GM12878 (cell line): Measurements from ENCODE around the gene ERCC1. TPM values are rescaled to one million over a fixed set of nuclear protein-coding genes. Genes with fewer than 3 reads are reported as not detected.

Experiments
- ATAC-seq: fragments of 200-7000 bp; cut with Tn5 transposase; 3 replicates; pipeline ENCODE4 v1.9.1; 2020; ENCODE audit warnings: mild to moderate bottlenecking, moderate library complexity
- BruUV-seq: library from RNA; stranded (reverse); fragments of 400-500 nt; replicated peaks from 2 replicates; lab custom pipeline; 2021; lab: Mats Ljungman, UMichigan
- CTCF ChIA-PET: fragments of 300-600 bp; sonication (Branson Sonifier 250); formaldehyde crosslinking; extraction: SDS; loops from one replicate; lab custom pipeline; 2021; ENCODE audit warnings: inconsistent platforms; lab: Yijun Ruan, JAX
- POLR2A ChIA-PET: fragments of 350-600 bp; formaldehyde crosslinking; extraction: SDS; loops from one replicate; lab custom pipeline; 2021; ENCODE audit warnings: inconsistent platforms; lab: Charles Lee
- RAD21 ChIA-PET: fragments of 300-600 bp; sonication (Branson Sonifier 250); formaldehyde crosslinking; loops from one replicate; lab custom pipeline; 2023; ENCODE audit warnings: antibody characterized with exemption; ENCODE audit not compliant: unreplicated experiment; lab: Charles Lee
- SMC1A ChIA-PET: fragments of 300-600 bp; sonication (Branson Sonifier 250); formaldehyde crosslinking; loops from one replicate; lab custom pipeline; 2023; ENCODE audit not compliant: unreplicated experiment, uncharacterized antibody; lab: Charles Lee
- DNase-seq: peaks from one replicate; pipeline ENCODE4 v3.0.0-alpha.2; 2011; ENCODE audit warnings: low read depth, low spot score
- FAIRE-seq: peaks from 3 replicates; lab custom pipeline; 2011; peaks lifted over from hg19 to GRCh38; lab: Jason Lieb, UNC
- H2AFZ ChIP-seq: 2 replicates; pipeline ENCODE4 v1.6.0; 2011; ENCODE audit warnings: low read depth, low read length, control low read depth; ENCODE audit not compliant: control insufficient read depth
- H3K27ac ChIP-seq: 2 replicates; pipeline ENCODE4 v1.5.1; 2011; ENCODE audit warnings: control low read depth; ENCODE audit not compliant: control insufficient read depth, insufficient read depth
- H3K27me3 ChIP-seq, 2 experiments: replicated peaks in 1 of 2; 2 replicates each; pipeline versions ENCODE4 v1.6.0 to v1.6.1; 2011; ENCODE audit warnings: low read length in 1 of 2; ENCODE audit not compliant: control insufficient read depth in 2 of 2, insufficient read depth in 2 of 2
- H3K36me3 ChIP-seq, 2 experiments: 2 replicates each; pipeline ENCODE4 v1.5.1; 2011; ENCODE audit warnings: low read length in 1 of 2; ENCODE audit not compliant: control insufficient read depth in 2 of 2, insufficient read depth in 2 of 2
- H3K4me1 ChIP-seq: 2 replicates; pipeline ENCODE4 v1.6.1; 2011; ENCODE audit warnings: mild to moderate bottlenecking, low read length, moderate library complexity, mixed read lengths; ENCODE audit not compliant: control insufficient read depth, insufficient read depth
- H3K4me2 ChIP-seq: 2 replicates; pipeline ENCODE4 v1.6.0; 2011; ENCODE audit warnings: control low read depth; ENCODE audit not compliant: control insufficient read depth, insufficient read depth
- H3K4me3 ChIP-seq: fragments of 200-600 bp; sonication (generic); 2 replicates; pipeline ENCODE4 v1.5.1; 2016
- H3K79me2 ChIP-seq: 2 replicates; pipeline ENCODE4 v1.6.0; 2011; ENCODE audit warnings: low read length; ENCODE audit not compliant: control insufficient read depth, insufficient read depth
- H3K9ac ChIP-seq: 2 replicates; pipeline ENCODE4 v1.8.0; 2011; ENCODE audit warnings: low read length, control low read depth, mixed read lengths; ENCODE audit not compliant: control insufficient read depth, insufficient read depth
- H3K9me3 ChIP-seq: replicated peaks from 3 replicates; pipeline ENCODE4 v1.5.1; 2011; ENCODE audit warnings: mild to moderate bottlenecking, low read length; ENCODE audit not compliant: control insufficient read depth, insufficient read depth
- H4K20me1 ChIP-seq: 2 replicates; pipeline ENCODE4 v1.6.0; 2011; ENCODE audit not compliant: control insufficient read depth, insufficient read depth
- ATF7 ChIP-seq: fragments of 450-650 bp; IDR thresholded peaks from 2 replicates; pipeline ENCODE4 v1.6.1; 2016; ENCODE audit warnings: low read depth, mild to moderate bottlenecking
- BCL3 ChIP-seq: IDR thresholded peaks from 2 replicates; pipeline ENCODE4 v1.6.1; 2011; ENCODE audit warnings: borderline replicate concordance, low read depth, mild to moderate bottlenecking, moderate library complexity, low read length; ENCODE audit not compliant: insufficient read depth, poor library complexity, severe bottlenecking
- CBFB ChIP-seq: IDR thresholded peaks from 2 replicates; pipeline ENCODE4 v1.6.1; 2016; ENCODE audit warnings: antibody characterized with exemption, low read depth
- CREB1 ChIP-seq: IDR thresholded peaks from 2 replicates; pipeline ENCODE4 v1.6.1; 2012; ENCODE audit warnings: low read depth, mild to moderate bottlenecking, inconsistent platforms
- CREM ChIP-seq: IDR thresholded peaks from 2 replicates; pipeline ENCODE4 v1.6.1; 2014; ENCODE audit warnings: antibody characterized with exemption, low read depth
- FOXM1 ChIP-seq: IDR thresholded peaks from 2 replicates; pipeline ENCODE4 v1.6.1; 2012; ENCODE audit warnings: low read depth, mild to moderate bottlenecking, inconsistent platforms, low read length, moderate library complexity
- GATAD2B ChIP-seq: fragments of 450-650 bp; conservative IDR thresholded peaks from 2 replicates; pipeline ENCODE4 v1.6.1; 2017; ENCODE audit warnings: low read depth, mild to moderate bottlenecking, moderate library complexity
- IKZF2 ChIP-seq, 2 experiments: fragments of 450-650 bp; IDR thresholded peaks; 2 replicates each; pipeline ENCODE4 v1.6.1; 2017; ENCODE audit warnings: mild to moderate bottlenecking in 2 of 2, moderate library complexity in 2 of 2
- JUND ChIP-seq: IDR thresholded peaks from 2 replicates; pipeline ENCODE4 v1.6.1; 2012; ENCODE audit warnings: low read depth, mild to moderate bottlenecking, low read length, improper control_type of control experiment, moderate library complexity
- NFXL1 ChIP-seq: fragments of 450-650 bp; IDR thresholded peaks from 2 replicates; pipeline ENCODE4 v1.6.1; 2017; ENCODE audit warnings: antibody characterized with exemption, mild to moderate bottlenecking, borderline replicate concordance
- NR2C2 ChIP-seq: IDR thresholded peaks from 2 replicates; pipeline ENCODE4 v1.6.1; 2011; ENCODE audit warnings: borderline replicate concordance, low read depth; ENCODE audit not compliant: control insufficient read depth, insufficient read length
- RELB ChIP-seq: fragments of 450-650 bp; IDR thresholded peaks from 2 replicates; pipeline ENCODE4 v1.6.1; 2017; ENCODE audit warnings: low read depth, mild to moderate bottlenecking, moderate library complexity
- RUNX3 ChIP-seq: IDR thresholded peaks from 2 replicates; pipeline ENCODE4 v1.6.1; 2012; ENCODE audit warnings: low read length, inconsistent platforms
- SMARCA5 ChIP-seq: fragments of 450-650 bp; IDR thresholded peaks from 2 replicates; pipeline ENCODE4 v1.6.1; 2017; ENCODE audit warnings: mild to moderate bottlenecking
- SRF ChIP-seq, 2 experiments: IDR thresholded peaks; 2 replicates each; pipeline ENCODE4 v1.6.1; 2011; ENCODE audit warnings: low read depth in 2 of 2, low read length in 2 of 2, mild to moderate bottlenecking in 1 of 2, moderate library complexity in 1 of 2
- WGBS: methylation state at CpG from one replicate; pipeline ENCODE4 v1.1.6; 2016; ENCODE audit warnings: low lambda C conversion rate; ENCODE audit not compliant: insufficient replicate concordance, insufficient coverage; ENCODE audit errors: missing lambda C conversion rate; 5-methylcytosine and 5-hydroxymethylcytosine counted together
- in situ Hi-C: fragments of 300-500 bp; cut with MboI; formaldehyde crosslinking; loops from 9 replicates; pipeline ENCODE4 v1.14.3; 2018; ENCODE audit warnings: mixed read lengths
- intact Hi-C: fragments of 100-400 bp; cut with micrococcal nuclease; formaldehyde crosslinking; loops from one replicate; pipeline ENCODE4 v1.14.2; 2022; ENCODE audit not compliant: unreplicated experiment
- polyA plus RNA-seq, 11 experiments: library from polyadenylated mRNA; depleted of rRNA in 4 of 11; unstranded in 6 of 11; stranded (reverse) in 5 of 11; fragments of >200 nt; fragmentation: Nextera tagmentation in 4 of 11; fragmentation: Illumina TruSeq in 1 of 11; extraction: Ambion mirVana in 4 of 11; extraction: Trizol in 1 of 11; gene quantifications; 1 replicate in 1 of 11; 2 replicates in 10 of 11; pipeline versions ENCODE4 v1.2.1 to v1.2.3, GENCODE V29; 2011 to 2016; ENCODE audit warnings: inconsistent platforms in 2 of 11, missing spikeins in 2 of 11, low read depth in 1 of 11
- total RNA-seq, 4 experiments: library from RNA; depleted of rRNA in 3 of 4; stranded (reverse); fragments of >200 nt in 3 of 4; fragmentation: Illumina TruSeq in 1 of 4; extraction: Trizol in 1 of 4; gene quantifications; 2 replicates each; pipeline versions ENCODE4 v1.2.1 to v1.2.3, GENCODE V29; 2013 to 2021
- TF ChIP-seq, protein P1 (sequence below): fragments of 450-650 bp; IDR thresholded peaks from 2 replicates; pipeline ENCODE4 v1.6.1; 2017; ENCODE audit warnings: mild to moderate bottlenecking, moderate library complexity

The ERCC1 gene
- total and polyA plus RNA-seq, 10 of the 15 experiments (the other 5 are each of a cell fraction or from before 2014, with no cell fraction given) = 14.7 to 104 (median 61.1) TPM

DNA sequence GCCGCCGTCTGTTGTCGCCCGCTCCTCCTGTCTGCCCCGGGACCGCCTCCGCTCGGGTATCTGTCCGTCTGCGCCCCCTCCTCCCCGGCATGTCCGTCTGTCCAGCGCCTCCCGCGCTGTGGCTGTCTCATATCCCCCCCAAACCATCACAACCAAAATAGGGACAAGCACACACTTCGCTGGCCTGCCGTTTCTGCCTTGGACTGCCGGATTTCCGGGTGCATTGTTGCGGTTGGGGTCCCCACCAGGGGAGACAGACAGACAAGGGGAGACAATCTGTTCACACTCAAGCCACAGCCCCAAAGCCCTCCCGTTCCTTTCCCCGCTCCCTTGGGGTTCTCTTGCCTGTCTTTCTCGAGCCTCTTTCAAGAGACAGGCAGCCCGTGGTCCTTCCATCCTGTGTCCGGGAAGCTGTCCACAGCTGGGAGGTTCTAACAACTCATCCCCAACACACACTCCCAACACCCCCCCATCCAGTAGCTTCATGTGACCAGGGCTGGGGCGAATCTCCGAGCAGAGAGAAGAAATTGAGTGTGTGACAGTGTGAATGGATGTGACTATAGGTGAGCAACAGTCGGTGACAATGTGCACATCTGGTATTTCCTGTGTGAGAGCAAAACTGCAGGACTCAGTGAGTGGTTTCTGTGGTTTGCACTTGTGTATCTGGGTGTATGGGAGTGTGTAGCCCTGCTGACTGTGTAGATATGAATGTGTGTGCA is 27.6 kb upstream of the ERCC1 start:
- Histone ChIP-seq H3K4me3 (peak overlapping the region; percentile 76), H3K9me3 (no peaks in the 10 kb centered on the region), H3K9ac (no peak overlapping the region), H3K27me3 (no peaks in the 10 kb centered on the region), H3K4me2 (peak overlapping the region; percentile 70), H3K36me3 (no peaks in the 10 kb centered on the region), H3K4me1 (peaks cover 39% of the 10 kb centered on the region), H3K27ac (no peak overlapping the region; the same call in 1 of the 2 replicates), H4K20me1 (no peaks in the 10 kb centered on the region), H2AFZ (peak overlapping the region; percentile 79), H3K79me2 (peaks cover 3% of the 10 kb centered on the region; the same call in 1 of the 2 replicates)
- in situ Hi-C loops = loop anchor here (25.0 kb wide), 1 partner anchor 1689 kb away; the partner anchor contains the start of gene SMG9
- ChIA-PET RAD21 (interaction anchor here (1.4 kb wide), 1 partner anchor 27 kb away, joined by 4 read pairs; no protein-coding TSS in a partner anchor), CTCF (interaction anchor here (0.9 to 2.1 kb wide), 3 partner anchors 10 to 28 kb away, joined by 3 to 10 read pairs (median 9); no protein-coding TSS in a partner anchor), POLR2A (interaction anchor here (0.9 to 1.3 kb wide), 2 partner anchors 18 to 27 kb away, joined by 3 read pairs; no protein-coding TSS in a partner anchor), SMC1A (interaction anchor here (0.7 kb wide), 1 partner anchor 18 kb away, joined by 3 read pairs; no protein-coding TSS in a partner anchor)
- intact Hi-C loops = loop anchor here (2.0 kb wide), 1 partner anchor 18 kb away; no protein-coding TSS in a partner anchor
- BruUV-seq = TSS peak; percentile 75
- ATAC-seq (peak; percentile 8), FAIRE-seq (no peak), DNase-seq (no peak)
- under 1% methylated on average over 28 of the region's 28 CpGs for WGBS
- TF ChIP-seq SMARCA5 (no peak), IKZF2 (IDR thresholded peaks at IDR 0.05) (peak in 1 of 2 experiments; percentile 30; a peak in 3 of 4 replicates), CREB1 (0 out of 2 replicates have a peak, but pooled peaks have one; percentile 20), RUNX3 (peak; percentile 87), JUND (no peak), ATF7 (no peak), CREM (0 out of 2 replicates have a peak, but pooled peaks have one; percentile 24), NFXL1 (no peak), CBFB (peak; percentile 7; the same call in 1 of the 2 replicates), RELB (no peak), GATAD2B (0 out of 2 replicates have a peak, but pooled peaks have one; percentile 58), SRF (IDR thresholded peaks at IDR 0.05; ENCODE audit: low read depth in 2 of 2, low read length in 2 of 2) (no peak), FOXM1 (no peak), BCL3 (peak; percentile 86), NR2C2 (no peak)
- TF ChIP-seq, protein P1, sequence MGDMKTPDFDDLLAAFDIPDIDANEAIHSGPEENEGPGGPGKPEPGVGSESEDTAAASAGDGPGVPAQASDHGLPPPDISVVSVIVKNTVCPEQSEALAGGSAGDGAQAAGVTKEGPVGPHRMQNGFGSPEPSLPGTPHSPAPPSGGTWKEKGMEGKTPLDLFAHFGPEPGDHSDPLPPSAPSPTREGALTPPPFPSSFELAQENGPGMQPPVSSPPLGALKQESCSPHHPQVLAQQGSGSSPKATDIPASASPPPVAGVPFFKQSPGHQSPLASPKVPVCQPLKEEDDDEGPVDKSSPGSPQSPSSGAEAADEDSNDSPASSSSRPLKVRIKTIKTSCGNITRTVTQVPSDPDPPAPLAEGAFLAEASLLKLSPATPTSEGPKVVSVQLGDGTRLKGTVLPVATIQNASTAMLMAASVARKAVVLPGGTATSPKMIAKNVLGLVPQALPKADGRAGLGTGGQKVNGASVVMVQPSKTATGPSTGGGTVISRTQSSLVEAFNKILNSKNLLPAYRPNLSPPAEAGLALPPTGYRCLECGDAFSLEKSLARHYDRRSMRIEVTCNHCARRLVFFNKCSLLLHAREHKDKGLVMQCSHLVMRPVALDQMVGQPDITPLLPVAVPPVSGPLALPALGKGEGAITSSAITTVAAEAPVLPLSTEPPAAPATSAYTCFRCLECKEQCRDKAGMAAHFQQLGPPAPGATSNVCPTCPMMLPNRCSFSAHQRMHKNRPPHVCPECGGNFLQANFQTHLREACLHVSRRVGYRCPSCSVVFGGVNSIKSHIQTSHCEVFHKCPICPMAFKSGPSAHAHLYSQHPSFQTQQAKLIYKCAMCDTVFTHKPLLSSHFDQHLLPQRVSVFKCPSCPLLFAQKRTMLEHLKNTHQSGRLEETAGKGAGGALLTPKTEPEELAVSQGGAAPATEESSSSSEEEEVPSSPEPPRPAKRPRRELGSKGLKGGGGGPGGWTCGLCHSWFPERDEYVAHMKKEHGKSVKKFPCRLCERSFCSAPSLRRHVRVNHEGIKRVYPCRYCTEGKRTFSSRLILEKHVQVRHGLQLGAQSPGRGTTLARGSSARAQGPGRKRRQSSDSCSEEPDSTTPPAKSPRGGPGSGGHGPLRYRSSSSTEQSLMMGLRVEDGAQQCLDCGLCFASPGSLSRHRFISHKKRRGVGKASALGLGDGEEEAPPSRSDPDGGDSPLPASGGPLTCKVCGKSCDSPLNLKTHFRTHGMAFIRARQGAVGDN = no peak
